H9 (cell line): ENCODE data around the gene PRKACB. TPM values are rescaled to one million over a fixed set of nuclear protein-coding genes. Genes with fewer than 3 reads are reported as not detected.

Source experiments
- DNase-seq: peaks from one replicate; pipeline ENCODE4 v3.0.0-alpha.2; 2017
- H2AFZ ChIP-seq: one replicate; pipeline ENCODE4 v1.6.1; 2013; ENCODE audit warnings: mild to moderate bottlenecking, low read length, control low read depth, moderate library complexity
- H2AK5ac ChIP-seq: 2 replicates; pipeline ENCODE4 v1.6.1; 2013; ENCODE audit warnings: low read length, control low read depth, mixed read lengths; ENCODE audit not compliant: insufficient read length
- H2BK120ac ChIP-seq: one replicate; pipeline ENCODE4 v1.6.1; 2013; ENCODE audit warnings: low read depth, mild to moderate bottlenecking, low read length, control low read depth, inconsistent platforms; ENCODE audit not compliant: poor library complexity, severe bottlenecking
- H2BK12ac ChIP-seq: 2 replicates; pipeline ENCODE4 v1.6.1; 2013; ENCODE audit warnings: low read length, control low read depth, mixed read lengths, low read depth; ENCODE audit not compliant: insufficient read length
- H2BK15ac ChIP-seq: 2 replicates; pipeline ENCODE4 v1.6.1; 2013; ENCODE audit warnings: low read depth, low read length, control low read depth
- H2BK20ac ChIP-seq: one replicate; pipeline ENCODE4 v1.6.1; 2013; ENCODE audit warnings: low read depth, mild to moderate bottlenecking, low read length, control low read depth, inconsistent platforms; ENCODE audit not compliant: poor library complexity, severe bottlenecking
- H2BK5ac ChIP-seq: 2 replicates; pipeline ENCODE4 v1.6.1; 2013; ENCODE audit warnings: low read length, control low read depth, mixed read lengths; ENCODE audit not compliant: insufficient read length
- H3K14ac ChIP-seq: 2 replicates; pipeline ENCODE4 v1.6.1; 2013; ENCODE audit warnings: low read length, control low read depth; ENCODE audit not compliant: insufficient read depth
- H3K18ac ChIP-seq: 2 replicates; pipeline ENCODE4 v1.6.1; 2013; ENCODE audit warnings: low read depth, mild to moderate bottlenecking, mixed read lengths, low read length, control low read depth; ENCODE audit not compliant: insufficient read length
- H3K23ac ChIP-seq: 2 replicates; pipeline ENCODE4 v1.6.1; 2013; ENCODE audit warnings: low read length, control low read depth, mixed read lengths, low read depth; ENCODE audit not compliant: insufficient read length
- H3K23me2 ChIP-seq: 2 replicates; pipeline ENCODE4 v1.6.1; 2013; ENCODE audit warnings: low read depth, mild to moderate bottlenecking, mixed read lengths, low read length, control low read depth; ENCODE audit not compliant: insufficient read length, poor library complexity, severe bottlenecking
- H3K27ac ChIP-seq: 2 replicates; pipeline ENCODE4 v1.5.1; 2013; ENCODE audit warnings: low read length, control low read depth, mixed read lengths, low read depth; ENCODE audit not compliant: insufficient read length
- H3K27me3 ChIP-seq: 2 replicates; pipeline ENCODE4 v1.6.1; 2013; ENCODE audit warnings: low read length, control low read depth, inconsistent platforms; ENCODE audit not compliant: insufficient read depth
- H3K4ac ChIP-seq: 2 replicates; pipeline ENCODE4 v1.6.1; 2013; ENCODE audit warnings: low read depth, mild to moderate bottlenecking, control low read depth, inconsistent platforms, low read length, moderate library complexity
- H3K4me1 ChIP-seq: 2 replicates; pipeline ENCODE4 v1.6.1; 2013; ENCODE audit warnings: low read length, control low read depth, inconsistent platforms; ENCODE audit not compliant: insufficient read depth
- H3K4me2 ChIP-seq: 2 replicates; pipeline ENCODE4 v1.6.1; 2013; ENCODE audit warnings: low read length, control low read depth, mixed read lengths; ENCODE audit not compliant: insufficient read length, insufficient read depth
- H3K56ac ChIP-seq: 2 replicates; pipeline ENCODE4 v1.6.1; 2013; ENCODE audit warnings: low read depth, mild to moderate bottlenecking, mixed read lengths, low read length, control low read depth; ENCODE audit not compliant: insufficient read length
- H3K79me1 ChIP-seq: 2 replicates; pipeline ENCODE4 v1.6.1; 2013; ENCODE audit warnings: low read depth, mild to moderate bottlenecking, moderate library complexity, low read length, control low read depth, inconsistent platforms; ENCODE audit not compliant: insufficient read depth, poor library complexity, severe bottlenecking
- H3K79me2 ChIP-seq: 2 replicates; pipeline ENCODE4 v1.6.1; 2013; ENCODE audit warnings: low read length, control low read depth, inconsistent platforms; ENCODE audit not compliant: insufficient read depth
- H3K9ac ChIP-seq: 2 replicates; pipeline ENCODE4 v1.6.1; 2013; ENCODE audit warnings: low read length, control low read depth, mixed read lengths; ENCODE audit not compliant: insufficient read length; ENCODE audit errors: extremely low read depth
- H3K9me3 ChIP-seq: one replicate; pipeline ENCODE4 v1.6.1; 2013; ENCODE audit warnings: low read depth, low read length, inconsistent platforms; ENCODE audit not compliant: control insufficient read depth
- H3T11ph ChIP-seq: one replicate; pipeline ENCODE4 v1.6.1; 2013; ENCODE audit warnings: mild to moderate bottlenecking, low read length, control low read depth, inconsistent platforms
- H4K20me1 ChIP-seq: one replicate; pipeline ENCODE4 v1.6.1; 2013; ENCODE audit not compliant: control insufficient read depth, insufficient read length, insufficient read depth
- H4K5ac ChIP-seq: 2 replicates; pipeline ENCODE4 v1.6.1; 2013; ENCODE audit warnings: low read depth, mild to moderate bottlenecking, mixed read lengths, low read length, control low read depth; ENCODE audit not compliant: insufficient read length
- H4K8ac ChIP-seq: replicated peaks from 2 replicates; pipeline ENCODE4 v1.6.1; 2013; ENCODE audit warnings: low read length, control low read depth, mixed read lengths, low read depth; ENCODE audit not compliant: insufficient read length
- H4K91ac ChIP-seq: 2 replicates; pipeline ENCODE4 v1.6.1; 2013; ENCODE audit warnings: low read depth, mild to moderate bottlenecking, moderate library complexity, mixed read lengths, low read length, control low read depth; ENCODE audit not compliant: insufficient read length
- H3K27ac Mint-ChIP-seq, 3 experiments: 2 replicates in 2 of 3; 3 replicates in 1 of 3; pipeline ENCODE4 v1.8.0; 2020 to 2021; ENCODE audit warnings: mixed read lengths in 3 of 3, mild to moderate bottlenecking in 1 of 3, moderate library complexity in 1 of 3
- H3K27me3 Mint-ChIP-seq: 2 replicates; pipeline ENCODE4 v1.8.0; 2021; ENCODE audit warnings: low read depth, mild to moderate bottlenecking, moderate library complexity, mixed read lengths
- H3K36me3 Mint-ChIP-seq, 3 experiments: 2 replicates in 2 of 3; 3 replicates in 1 of 3; pipeline ENCODE4 v1.8.0; 2020 to 2021; ENCODE audit warnings: low read depth in 3 of 3, mixed read lengths in 3 of 3; ENCODE audit not compliant: insufficient read depth in 1 of 3
- H3K4me1 Mint-ChIP-seq, 2 experiments: 2 replicates each; pipeline ENCODE4 v1.8.0; 2020; ENCODE audit warnings: mixed read lengths in 2 of 2
- H3K4me3 Mint-ChIP-seq, 2 experiments: 2 replicates in 1 of 2; 3 replicates in 1 of 2; pipeline ENCODE4 v1.8.0; 2020 to 2021; ENCODE audit warnings: mild to moderate bottlenecking in 2 of 2, mixed read lengths in 2 of 2, moderate library complexity in 1 of 2
- H3K9me3 Mint-ChIP-seq, 2 experiments: 2 replicates in 1 of 2; 3 replicates in 1 of 2; pipeline ENCODE4 v1.8.0; 2020; ENCODE audit warnings: mild to moderate bottlenecking in 2 of 2, mixed read lengths in 2 of 2, moderate library complexity in 1 of 2
- WGBS: extraction: QIAGEN DNeasy Blood & Tissue Kit; methylation state at CpG from one replicate; pipeline ENCODE4 v1.1.7; 2013; ENCODE audit warnings: missing lambda C conversion rate, low lambda C conversion rate, mixed read lengths; ENCODE audit not compliant: insufficient read length; ENCODE audit errors: extremely low coverage; 5-methylcytosine and 5-hydroxymethylcytosine counted together
- total RNA-seq: library from RNA; stranded (reverse); gene quantifications from 2 replicates; pipeline ENCODE4 v1.2.1, GENCODE V29; 2021
- TF ChIP-seq, protein P1 (sequence below): fragments of 200-600 bp; sonication (generic); conservative IDR thresholded peaks from 3 replicates; pipeline ENCODE4 v1.8.0; 2021; ENCODE audit warnings: antibody characterized with exemption, mild to moderate bottlenecking

Gene PRKACB
- total RNA-seq, 1 experiment from 2014 or later: 20.7 TPM

- H2BK15ac ChIP-seq: no peak overlapping the region
- H3K9me3 Mint-ChIP-seq: no peaks in the 10 kb centered on the region
- peaks cover 7% of the 10 kb centered on the region; the same call in 1 of the 2 replicates for H3K27me3 Mint-ChIP-seq
- no peak overlapping the region for H4K5ac ChIP-seq
- no peak overlapping the region for H4K91ac ChIP-seq
- H3K79me1 ChIP-seq: no peaks in the 10 kb centered on the region
- H3K27me3 ChIP-seq: no peaks in the 10 kb centered on the region
- no peak overlapping the region for H4K8ac ChIP-seq
- no peak overlapping the region for H3K4ac ChIP-seq
- H3K23me2 ChIP-seq: no peaks in the 10 kb centered on the region
- TF ChIP-seq, protein P1, sequence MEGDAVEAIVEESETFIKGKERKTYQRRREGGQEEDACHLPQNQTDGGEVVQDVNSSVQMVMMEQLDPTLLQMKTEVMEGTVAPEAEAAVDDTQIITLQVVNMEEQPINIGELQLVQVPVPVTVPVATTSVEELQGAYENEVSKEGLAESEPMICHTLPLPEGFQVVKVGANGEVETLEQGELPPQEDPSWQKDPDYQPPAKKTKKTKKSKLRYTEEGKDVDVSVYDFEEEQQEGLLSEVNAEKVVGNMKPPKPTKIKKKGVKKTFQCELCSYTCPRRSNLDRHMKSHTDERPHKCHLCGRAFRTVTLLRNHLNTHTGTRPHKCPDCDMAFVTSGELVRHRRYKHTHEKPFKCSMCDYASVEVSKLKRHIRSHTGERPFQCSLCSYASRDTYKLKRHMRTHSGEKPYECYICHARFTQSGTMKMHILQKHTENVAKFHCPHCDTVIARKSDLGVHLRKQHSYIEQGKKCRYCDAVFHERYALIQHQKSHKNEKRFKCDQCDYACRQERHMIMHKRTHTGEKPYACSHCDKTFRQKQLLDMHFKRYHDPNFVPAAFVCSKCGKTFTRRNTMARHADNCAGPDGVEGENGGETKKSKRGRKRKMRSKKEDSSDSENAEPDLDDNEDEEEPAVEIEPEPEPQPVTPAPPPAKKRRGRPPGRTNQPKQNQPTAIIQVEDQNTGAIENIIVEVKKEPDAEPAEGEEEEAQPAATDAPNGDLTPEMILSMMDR: no peak
- H2AK5ac ChIP-seq: no peak overlapping the region
- H3K9me3 ChIP-seq: no peaks in the 10 kb centered on the region
- no peaks in the 10 kb centered on the region for H3K36me3 Mint-ChIP-seq
- H3K27ac Mint-ChIP-seq: no peak overlapping the region
- no peak overlapping the region for H3K14ac ChIP-seq
- H3T11ph ChIP-seq: no peak overlapping the region
- WGBS: no CpG with 5 or more reads among the region's 2 CpGs
- H2BK20ac ChIP-seq: no peak overlapping the region
- no peak overlapping the region for H3K23ac ChIP-seq
- no peak overlapping the region for H2BK5ac ChIP-seq
- DNase-seq: no peak
- H4K20me1 ChIP-seq: no peaks in the 10 kb centered on the region
- no peak overlapping the region for H2BK12ac ChIP-seq
- no peaks in the 10 kb centered on the region for H3K79me2 ChIP-seq
- no peak overlapping the region for H3K18ac ChIP-seq
- H3K4me1 ChIP-seq: no peaks in the 10 kb centered on the region
- no peak overlapping the region for H3K9ac ChIP-seq
- H3K4me2 ChIP-seq: no peak overlapping the region
- H3K4me1 Mint-ChIP-seq: peaks cover 3 to 5% of the 10 kb centered on the region in 2 experiments
- no peak overlapping the region for H3K4me3 Mint-ChIP-seq
- H3K56ac ChIP-seq: no peak overlapping the region
- H2BK120ac ChIP-seq: no peak overlapping the region
- H2AFZ ChIP-seq: no peak overlapping the region
- H3K27ac ChIP-seq: no peak overlapping the region
These were observed 115.9 kb downstream of the PRKACB start for GRCh38 chr1:84259989-84260388.
